Limb (tissue), 2 donors: ENCODE measurements around the gene UROC1.

Experiments used
- DNase-seq, 2 donors: peaks; one replicate each; pipeline ENCODE4 v3.0.0-alpha.2; 2016; ENCODE audit errors: extremely low spot score in 2 of 2

The UROC1 gene

DNA sequence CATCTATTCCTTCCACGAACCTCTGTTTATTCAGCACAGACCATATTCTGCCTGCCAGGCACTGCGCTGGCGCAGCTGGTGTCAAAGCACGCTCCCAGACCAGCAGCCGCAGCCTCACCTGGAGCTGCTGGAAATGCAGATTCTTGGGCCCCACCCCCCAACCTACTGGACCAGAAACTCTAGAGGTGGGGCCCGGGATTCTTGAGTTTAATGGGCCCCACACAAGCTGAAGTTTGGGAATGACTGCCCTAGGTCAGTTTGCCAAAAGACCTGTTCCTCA, 13.4 kb upstream of the UROC1 start:
- no peak for DNase-seq

DNA sequence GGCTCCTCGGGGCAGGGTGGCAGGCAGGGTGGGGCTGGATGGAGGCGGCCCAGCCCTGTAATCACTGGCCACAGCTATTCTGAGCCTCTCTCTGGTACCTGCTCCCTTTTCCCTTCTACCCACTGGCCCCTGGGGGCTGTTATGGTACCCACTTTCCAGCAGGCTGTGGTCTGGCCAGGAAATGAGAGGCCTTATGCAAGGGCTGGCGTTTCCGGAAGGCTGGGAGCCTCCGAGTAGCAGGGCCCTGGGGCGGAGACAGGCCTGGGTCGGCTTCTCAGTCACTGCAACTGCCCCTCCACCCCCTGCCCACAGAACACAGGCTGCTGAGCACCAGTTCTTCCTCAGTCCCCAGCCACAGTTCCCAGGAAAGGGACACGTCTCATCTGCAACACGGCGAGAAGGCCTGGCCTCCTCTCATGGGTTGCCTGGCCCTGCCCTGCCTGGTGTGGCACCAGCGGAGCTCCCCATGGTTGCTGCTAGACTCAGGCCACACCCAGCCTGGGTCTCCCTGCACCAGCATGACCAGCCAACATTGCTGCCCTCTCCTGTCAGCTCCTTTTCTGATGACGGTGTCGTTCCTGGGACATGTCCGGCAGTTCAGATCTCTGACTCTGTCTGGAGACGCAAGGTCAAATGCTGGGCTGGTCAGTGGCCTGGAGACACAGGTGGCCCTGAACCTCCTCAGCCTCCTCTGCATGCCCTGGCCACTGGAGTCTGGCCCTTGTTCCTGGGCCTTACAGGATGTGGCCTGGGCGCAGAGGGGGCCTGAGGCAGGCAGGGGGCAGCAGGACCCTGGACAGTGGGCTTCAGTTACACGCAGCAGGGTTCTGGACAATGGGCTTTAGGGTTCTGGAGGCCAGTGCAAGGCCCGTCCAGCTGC, 12.8 kb upstream of the UROC1 start:
- DNase-seq: no peak

DNA sequence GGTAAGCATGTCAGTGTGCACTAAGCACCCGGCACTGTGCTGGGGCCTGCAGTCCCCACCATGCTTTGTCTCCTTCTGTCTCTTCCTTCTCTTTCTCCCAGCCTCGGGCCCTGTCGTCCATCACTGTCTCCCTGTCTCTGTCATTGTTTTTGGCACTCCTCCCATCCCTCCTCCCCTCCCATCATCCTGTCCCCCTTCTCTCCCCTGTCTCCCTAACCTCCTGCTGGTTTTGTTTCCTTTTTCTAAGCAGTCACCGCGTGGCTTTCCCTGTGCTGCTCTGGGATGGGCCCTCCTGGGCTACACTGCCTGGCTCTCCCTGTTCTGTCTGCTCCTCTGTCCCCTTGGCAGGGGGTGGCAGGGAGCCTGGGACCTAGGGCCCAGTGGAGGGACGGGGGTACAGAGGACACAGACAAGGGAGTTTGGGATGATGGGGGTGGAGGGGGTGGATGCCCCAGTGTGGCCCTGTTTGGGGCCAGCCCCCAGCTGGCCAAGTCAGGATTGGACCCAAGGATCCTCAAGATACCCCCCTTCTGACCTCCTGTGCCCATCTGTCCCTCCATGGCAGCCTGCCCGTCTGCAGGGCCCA, 12.1 kb upstream of the UROC1 start:
- no peak for DNase-seq

DNA sequence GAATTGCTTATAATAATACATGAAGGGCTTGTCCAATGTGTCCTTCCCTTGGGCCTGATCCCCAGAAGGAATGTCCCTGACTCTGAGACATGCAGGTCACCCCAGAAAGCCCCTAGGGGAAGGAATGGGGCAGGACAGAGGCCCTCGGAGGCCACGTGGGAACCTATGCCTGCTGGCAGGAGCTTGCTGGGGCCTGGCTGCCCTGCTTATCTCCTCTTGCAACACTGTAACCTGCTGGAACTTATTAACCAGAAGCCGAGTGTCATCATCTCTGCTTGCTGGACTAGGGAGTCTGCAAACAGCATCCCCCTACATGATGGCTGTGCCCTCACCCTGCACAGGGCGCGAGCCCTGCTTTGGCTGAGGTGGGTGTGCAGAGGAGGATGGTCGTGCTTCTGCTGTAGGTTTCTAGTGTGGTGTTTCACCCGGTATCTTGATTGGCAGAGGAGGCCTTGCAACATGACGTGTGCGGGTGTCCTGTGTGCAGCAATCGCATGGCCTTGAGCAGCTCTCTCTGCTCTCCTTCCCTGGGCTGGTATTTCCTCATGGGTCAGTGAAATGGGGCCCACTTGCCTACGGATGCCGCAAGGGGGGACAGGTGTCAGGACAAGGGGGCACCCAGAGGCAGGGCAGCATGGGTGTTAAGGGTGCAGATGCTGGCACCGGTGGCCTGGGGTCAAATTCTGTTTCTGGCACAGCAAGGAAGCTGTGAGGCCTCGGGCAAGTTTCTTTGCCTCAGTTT, 11.4 kb upstream of the UROC1 start:
- no peak for DNase-seq

DNA sequence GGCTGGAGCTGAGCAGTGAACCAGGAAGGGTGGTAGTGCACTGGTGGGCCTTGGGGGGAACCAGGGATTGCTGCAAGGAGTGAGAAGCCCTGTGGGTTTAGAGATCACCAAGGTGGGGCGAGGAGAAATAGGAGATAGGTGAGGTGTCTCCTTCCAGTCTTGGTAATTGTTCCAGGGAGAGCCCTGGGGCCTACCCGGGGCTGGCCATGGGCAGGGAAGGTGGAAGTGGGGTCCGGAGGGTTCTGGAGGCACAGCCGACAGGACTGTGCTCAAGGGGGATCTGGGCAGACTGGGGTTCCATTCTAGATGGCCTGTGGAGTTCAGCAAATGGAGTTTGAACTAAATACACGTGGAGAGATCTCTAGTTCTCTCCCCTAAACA, 10.8 kb upstream of the UROC1 start:
- no peak for DNase-seq

DNA sequence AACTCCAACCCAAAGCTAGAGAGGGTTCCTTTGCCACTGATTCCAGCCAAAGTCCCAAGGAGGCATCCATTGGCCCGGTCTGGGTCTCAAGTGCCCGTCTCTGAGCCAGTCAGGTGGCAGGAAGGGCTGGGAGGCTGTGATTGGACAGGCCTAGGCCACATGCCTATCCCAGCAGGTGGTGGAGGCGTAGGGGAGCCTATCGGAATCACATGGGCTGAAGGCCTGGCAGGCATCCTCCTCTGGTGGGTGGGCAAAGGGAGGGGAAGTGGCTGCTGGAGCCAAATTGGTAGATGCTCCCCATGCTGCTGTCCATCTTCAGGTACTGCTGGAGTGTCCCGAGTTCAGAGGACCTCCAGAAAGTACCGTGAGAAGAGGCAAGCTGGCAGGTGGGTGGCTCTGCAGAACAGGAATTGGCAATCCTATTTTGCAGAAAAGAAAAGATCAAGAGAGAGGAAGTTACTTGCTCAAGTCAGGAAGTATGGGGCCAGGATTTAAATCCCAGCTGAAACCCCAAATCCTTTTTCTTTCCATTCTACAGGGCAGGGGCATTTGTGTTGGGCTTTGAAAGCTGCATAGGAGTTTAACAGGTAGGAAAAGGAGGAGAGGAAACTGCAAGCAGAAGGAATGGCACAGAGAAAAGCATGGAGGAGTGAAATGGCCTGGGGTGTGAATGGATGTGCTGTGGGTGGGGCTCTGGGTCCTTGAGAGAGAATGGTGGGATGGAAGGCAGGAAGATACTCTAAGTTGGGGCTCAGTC, 10.1 kb upstream of the UROC1 start:
- no peak for DNase-seq

DNA sequence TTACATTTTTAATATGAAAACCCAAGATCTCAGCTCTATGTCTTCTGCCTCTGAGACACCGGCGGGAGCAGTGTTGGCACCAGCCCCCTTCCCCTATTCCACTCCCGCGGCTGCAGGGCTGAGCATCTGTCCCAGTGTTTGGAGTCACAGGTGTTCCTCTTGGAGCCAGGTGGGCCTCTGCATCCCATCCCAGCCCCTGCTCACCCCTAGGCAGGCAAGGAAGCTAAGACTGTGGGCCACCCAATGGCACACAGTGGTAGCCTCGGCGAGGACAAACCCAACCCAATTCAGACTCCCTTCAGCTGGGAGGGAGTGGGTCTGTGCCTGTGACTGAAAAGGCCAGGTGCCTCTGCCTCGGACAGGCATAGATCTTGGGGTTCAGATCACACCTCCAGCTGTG, 9.4 kb upstream of the UROC1 start:
- no peak for DNase-seq

DNA sequence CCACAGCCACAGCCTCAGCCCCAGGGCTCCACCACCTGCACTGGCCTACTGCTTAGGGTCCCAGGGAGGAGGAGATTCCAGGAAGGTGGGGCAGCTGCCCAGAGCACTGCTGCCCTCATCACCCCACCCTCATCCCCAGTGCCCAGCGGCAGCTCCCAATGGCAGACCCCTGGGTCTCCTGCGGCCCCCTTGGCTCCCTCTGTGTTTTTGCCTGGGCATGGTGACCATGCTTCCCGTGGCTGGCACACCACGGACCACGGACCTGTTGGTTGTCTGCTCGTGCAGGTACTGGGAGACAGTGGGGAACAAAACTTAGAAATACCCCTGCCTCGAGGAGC, 9.1 kb upstream of the UROC1 start:
- no peak for DNase-seq

DNA sequence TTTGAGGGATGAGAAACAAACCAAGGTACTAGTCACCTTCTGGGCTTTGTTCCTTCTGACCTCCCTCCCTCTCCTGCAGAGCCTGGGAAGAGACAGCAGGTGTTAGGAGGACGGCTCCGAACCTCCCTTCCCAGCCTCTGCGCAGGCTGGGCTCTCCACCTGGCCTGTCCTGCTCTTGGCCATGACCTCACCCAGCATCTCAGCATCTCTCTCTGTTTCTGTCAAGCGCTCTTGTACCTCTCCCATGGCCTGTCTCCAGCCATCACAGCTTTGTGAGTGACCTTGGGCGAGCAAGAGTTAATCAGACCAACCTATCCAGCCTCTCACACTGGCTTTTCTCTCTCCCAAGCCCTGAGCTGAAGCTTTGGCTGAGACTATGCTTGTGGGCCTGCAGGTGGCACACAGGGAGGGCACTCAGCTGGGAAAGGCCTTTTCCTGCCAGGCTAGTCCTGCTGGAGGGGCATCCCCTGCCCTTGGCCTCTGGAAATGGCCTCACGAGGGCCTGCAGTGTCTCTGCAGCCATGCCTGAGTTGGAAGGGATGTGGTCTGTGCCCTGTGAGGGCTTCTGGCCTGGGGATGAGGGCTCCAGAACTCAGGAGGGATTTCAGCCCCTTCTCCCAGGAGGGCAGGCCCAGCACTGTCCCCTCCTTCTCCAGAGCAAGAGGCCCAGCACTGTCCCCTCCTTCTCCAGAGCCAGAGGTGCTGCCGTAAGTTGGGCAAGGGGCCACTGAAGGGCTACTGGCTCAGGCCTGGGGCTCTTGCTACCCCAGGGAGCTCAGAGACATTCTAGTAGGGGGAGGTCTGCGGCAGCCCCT, 8.5 kb upstream of the UROC1 start:
- no peak for DNase-seq

DNA sequence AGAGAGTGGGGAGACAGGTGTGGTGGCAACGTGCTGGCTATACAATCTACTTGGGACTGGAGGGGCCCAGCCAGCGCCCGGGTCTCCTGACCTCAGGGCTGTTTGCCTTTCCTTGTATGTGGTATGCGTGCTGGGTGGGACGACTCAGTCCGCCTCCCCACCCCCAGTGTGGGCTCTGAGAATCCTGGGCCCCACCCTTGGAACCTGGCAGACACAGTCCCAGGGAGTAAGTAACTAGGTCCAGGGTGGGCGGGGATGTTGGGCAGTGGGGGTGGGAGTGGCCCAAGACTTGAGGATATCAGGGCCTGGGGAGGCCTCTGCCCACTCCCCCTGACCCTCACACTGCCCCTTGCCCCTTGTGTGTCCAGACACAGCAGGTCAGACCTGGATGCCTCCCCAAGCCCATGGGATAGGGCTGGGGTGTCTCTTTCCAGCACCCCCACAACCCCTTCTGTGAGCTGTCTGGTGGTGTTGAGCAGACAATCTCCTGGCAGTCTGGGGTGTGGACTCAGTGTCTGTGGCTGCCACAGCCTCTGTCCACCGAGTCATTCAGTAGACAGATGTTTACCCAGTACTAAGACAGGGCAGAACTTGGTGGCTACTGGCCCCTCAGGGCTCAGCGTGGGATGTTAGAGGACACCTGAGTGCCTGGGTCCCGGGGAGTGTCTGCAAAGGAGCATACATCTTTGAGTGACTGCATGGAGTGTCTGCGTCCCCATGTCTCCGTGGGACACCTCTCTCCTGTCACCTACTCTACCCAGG, 7.7 kb upstream of the UROC1 start:
- DNase-seq: no peak

DNA sequence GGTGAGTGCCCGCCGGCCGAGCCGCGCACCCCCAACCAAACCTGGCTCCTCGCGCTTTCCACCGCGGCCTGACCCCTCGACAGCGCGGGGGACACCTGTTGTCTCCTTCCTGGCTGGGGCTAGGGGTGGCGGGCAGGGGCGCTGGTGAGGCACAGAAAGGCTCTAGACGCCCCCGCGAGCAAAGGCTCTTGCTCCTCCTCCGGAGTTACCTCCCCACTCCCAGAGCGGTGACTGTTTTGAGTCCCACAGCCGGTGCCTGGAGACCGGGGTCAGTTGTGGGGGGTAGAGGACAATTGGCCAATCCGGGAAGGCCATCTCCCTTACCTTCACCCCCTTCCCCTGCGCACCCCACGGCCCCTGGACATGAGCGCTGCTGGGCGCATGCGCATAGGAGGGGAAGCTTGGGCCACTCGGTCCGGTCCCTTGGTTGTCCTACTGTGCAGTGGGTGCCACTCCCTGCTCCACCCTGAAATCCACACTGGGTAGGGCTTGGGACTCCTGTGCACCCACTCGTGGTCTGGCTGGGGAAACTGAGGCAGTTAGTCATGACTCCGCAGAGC, 6.9 kb upstream of the UROC1 start:
- no peak for DNase-seq

DNA sequence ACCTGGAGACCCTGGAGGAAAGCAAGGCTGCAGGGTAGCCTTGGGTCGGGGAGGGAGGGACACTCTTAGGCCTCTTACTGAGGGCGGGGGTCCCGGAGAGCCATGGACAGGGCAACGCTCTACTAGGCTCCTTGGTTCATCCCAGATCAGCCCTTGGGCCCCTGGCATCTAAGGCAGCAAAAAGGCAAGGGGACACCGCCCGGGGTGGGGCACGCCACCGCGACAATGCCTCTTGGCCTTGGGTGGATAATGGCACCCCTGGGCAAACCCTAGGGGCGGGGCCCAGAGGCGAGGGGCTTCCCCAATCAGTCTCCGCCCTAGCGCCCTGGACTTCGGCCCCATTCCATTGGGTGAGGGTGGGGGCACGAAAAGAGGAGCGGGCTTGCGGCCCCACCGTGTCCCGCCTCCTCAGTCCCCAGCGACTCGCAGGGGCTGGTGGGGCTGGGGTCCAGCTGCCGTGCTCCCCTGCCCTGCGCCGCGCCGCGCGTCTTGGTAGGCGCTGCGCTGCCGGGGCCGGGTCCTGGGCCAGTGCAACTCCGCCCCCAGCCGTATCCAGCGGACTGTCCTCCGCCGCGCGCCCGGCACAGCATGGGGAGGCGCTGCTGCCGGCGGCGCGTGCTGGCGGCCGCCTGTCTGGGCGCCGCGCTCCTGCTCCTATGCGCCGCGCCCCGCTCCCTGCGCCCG, 6.3 kb upstream of the UROC1 start, which contains the start of gene CHST13:
Gene CHST13, plus strand, starts transcription at position 411 of the 684 bp plus-strand sequence. Its CDS starts 178 bp downstream, at position 589.
- DNase-seq: peak; percentile 42 to 66

DNA sequence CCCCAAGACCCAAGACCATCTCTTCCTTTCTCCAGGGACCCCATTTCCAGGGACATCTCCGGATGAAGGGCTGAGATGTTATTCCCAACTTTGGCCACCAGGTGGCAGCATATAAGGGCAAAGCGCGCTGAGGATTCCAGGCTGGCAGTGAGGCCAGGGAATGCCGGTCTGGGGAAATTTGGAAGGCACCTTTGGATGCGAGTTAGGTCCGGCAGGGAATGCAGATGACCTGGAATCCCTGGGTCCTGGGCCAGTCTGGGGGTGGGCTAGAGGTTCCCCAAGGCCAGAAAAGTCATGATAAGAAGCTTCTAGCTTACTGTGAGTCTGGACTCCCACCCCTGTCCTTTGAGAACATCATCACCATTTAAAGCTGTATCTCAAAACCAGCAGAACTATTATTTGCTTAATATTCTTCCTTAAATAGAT, 4.8 kb upstream of the UROC1 start:
- DNase-seq: peak; percentile 48 to 76

DNA sequence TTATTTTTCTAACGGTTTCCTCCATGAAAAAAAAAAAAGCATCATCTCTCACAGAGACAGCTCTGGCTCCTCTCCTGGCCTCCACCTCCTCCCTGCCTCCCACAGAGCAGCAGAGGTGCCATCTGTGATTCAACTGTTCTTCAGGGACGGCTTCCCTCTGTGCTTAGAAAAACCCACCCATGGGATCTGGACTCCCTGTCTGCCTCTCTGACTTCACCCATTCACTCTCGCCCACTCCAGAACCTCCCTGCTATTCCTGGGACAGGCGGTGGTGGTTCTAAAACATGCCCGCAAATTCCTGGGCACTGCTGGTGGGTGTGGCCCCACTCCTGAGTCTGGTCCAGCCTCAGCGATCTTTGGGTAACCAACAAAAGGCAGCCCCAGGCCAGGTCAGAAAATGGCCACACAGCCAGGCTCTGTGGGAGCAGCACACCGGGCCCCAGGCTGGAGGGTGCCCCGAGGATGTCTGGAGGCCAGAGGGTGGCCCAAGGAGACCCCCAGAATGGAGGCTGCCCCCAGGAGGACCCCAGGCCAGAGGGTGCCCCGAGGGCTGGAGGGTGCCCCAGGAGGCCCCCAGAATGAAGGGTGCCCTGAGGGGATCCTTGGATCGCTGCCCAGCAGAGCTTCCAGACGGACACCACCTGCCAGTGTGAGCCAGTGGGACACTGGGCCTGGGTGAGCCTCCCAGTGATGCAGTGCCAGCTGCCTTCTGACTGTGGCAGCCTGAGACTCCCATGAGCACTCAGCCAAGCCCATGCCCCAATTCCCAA, 3.7 kb upstream of the UROC1 start:
- DNase-seq: no peak

DNA sequence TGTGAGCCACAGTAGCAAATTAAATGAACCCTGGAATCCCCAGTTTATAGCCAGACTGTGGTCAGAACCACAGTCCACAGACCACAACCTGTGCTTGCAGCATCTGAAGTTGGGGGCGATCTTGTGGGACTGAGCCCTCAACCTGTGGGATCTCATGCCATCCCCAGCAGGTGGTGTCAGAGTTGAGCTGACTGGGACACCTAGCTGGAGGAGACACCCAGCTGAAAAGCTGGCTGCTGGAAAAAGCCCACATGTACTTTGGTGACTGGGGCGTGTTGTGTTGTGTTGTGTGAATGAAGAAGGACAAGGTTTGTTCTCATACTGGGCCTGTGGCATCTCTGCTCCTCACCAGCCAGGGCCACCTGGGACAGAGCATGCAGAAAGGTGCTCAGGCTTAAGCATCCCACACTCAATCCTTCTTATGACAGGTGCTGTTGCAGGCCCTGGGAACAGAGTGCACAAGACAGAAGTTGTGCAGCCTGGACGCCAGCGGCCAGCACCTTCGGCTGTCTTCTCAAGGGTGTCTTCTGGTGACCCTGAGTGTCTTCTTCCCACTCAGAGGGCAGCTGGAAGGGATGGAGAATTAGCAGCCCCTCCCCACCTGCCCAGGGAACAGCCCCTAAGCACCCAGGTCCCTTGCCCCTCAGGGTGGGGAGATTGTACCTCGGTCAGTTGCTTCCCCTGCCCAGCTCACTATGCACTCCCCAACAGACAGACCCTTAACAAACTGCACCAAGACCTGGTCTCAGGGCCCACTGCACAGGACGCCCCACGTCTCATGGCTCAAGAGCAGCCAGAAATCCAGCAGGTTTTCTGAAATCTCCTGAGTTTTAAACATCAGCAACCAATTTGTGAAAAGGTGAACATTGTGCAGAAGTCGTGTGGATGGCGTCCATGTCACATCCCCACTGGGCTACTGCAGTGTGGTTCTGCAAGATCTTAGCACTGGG, 2.2 kb upstream of the UROC1 start:
- DNase-seq: no peak

DNA sequence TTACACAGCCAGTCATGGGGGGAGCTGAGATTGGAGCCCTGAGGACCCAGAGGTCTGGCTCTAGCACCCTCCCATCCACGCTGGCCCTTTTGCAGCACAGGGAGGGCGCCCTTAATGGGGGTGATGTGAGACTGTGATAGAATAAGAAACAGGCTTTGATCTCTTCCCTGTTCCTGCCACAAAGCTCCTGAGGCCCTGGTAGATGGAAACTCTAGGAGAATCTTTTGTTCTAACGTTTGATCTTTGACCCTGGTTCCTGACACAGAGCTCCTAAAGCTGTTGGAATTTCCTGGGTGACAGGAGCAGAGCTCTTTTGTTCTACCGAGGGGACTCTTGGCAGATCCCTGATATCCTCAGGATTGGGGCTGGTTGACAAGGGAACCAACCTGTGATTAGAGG, 1.2 kb upstream of the UROC1 start:
- no peak for DNase-seq

DNA sequence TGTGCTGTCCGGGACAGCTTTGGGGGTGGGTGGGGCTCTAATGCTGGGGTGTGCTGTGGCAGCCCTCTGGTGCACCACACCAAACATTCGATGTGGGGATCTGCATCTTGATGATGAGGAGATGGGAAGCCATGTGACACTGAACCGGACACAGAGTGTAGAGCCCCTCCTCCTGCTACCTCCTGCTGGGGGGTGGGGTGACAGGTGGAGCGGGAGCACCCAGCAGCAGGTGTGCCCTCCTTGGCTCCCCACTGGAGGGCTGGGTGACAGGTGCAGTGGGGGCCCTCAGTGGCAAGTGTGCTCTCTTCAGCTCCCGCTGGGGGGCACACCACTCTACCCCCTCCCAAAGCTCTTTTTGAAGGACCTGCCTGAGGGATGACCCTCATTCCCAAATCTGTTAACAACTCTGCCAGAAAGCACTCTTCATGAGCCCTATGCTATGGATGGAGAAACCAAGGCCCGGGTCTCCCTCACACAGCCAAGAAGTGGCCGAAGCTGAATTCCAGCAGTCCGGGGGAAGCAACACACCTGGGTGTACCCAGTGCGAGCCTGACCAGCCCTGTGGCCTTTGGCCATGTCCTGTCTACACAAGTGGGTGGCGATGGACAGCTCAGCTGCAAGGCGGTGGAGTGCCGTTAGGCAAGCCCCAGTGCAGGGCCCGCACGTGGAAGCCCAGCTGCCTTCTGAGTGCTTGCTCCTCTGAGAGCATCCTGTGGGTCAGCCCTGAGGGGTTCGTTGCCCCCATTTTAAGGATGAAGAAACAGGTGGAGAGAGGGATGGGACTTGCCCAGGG, 609 bp upstream of the UROC1 start:
- DNase-seq: no peak
